Stimulated activated CD8-positive, alpha-beta memory T cell treated with anti-CD3 and anti-CD28 coated beads, Interleukin-7, amount 100 ng/mL, for 4 hours (primary cell): Measurements from ENCODE around the gene DCLK1.

Source experiments
- DNase-seq, 2 donors: peaks; one replicate each; pipeline ENCODE4 v3.0.0-alpha.2; 2020; ENCODE audit warnings: low read depth in 2 of 2

DCLK1 gene

DNA sequence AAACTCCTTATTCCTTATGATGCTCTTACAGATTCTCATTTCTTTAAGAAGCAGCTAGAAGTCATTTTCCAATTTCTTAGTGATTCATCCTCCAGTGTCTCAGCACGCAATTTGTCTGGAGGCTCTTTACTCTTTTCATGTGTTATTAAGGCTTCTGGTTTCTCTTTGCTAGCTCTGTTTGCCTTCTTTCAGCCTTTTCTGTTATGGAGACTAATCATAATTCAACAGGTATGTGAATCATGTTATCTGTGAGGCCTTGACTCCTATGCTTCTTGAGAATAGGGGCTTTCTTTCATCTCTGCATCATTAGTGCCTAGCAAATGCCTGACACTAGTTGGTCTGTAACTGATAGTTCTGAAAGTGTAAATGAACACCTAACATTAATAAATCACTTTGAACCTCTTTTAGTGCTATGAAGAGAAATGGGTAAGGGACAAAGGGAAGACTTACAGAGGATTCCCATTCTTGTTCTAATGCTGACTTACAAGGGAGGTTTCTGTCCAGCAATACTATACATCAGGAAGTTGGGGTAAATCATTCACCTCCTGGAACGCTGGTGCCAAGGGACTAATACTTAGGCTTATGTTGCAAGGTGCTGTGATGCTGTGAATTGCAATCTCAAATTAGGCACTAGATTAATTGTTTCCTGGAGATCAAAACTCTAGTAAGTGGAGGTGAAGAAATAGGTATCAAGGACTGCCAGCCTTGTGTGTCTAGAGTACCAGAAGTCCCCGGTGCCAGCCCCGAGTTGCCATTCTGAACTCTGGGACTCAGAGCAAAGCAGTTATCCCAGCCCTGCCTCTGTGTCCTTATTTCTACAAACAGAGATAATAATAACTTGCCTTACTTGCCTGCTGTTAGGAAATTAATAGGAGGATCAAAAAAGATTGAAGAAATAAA is 265.6 kb downstream of the DCLK1 start:
- no peak for DNase-seq

DNA sequence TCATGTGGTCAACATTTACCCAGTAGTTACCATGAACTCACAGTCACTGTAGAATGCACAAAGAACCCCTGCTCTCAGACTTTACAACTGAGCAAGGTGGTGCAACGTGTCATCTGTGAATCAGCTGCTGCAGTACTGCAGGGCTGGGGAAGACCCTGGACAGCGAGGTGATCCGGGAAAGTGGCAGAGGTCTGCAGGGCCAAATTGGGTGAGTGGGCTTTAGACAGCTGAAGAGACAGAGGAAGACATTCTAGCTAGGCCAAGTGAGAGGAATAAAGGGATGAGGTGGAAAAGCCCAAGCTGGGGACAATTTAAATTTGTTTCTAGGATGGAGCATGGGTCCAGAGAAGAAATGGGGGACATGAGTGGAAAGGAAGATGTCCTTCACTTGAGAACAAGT is 270.5 kb downstream of the DCLK1 start:
- no peak for DNase-seq

DNA sequence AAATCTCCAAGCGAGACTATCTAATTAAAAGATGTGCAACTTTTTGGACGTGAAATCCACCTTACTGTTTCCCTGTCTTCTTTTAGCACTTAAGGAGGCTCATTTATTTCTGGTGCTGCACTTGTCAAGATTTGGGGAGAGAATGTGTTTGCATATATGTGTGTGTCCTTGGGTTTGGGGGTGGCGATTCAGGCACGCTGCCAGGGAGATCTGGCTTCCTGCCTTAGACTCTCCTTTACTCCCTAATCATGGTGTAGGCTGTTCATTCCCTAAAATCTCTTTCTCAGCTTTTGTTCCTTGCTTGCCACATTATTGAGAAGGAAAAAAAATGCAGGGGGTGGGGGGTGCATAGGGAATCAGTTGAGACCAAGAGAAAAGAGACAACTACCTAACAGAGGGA is 271.2 kb downstream of the DCLK1 start:
- no peak for DNase-seq

DNA sequence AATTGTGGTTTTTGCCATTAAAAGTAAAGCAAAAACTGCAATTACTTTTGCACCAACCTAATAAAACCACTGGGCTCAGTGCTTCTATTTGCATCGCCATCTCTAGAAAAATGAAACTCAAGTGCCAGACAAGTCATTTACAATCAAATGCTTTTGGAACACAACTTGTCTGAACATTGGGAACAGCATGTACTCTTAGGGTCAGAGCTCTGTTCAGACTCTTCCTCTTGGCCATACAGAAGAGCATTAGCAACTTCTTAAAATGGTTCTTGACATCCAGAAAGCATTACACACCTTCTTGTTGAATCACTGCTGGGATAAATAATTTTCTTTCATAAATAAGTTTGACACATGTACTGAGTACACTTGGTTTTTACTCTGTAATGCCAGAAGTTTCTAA is 272.5 kb downstream of the DCLK1 start:
- DNase-seq: no peak

DNA sequence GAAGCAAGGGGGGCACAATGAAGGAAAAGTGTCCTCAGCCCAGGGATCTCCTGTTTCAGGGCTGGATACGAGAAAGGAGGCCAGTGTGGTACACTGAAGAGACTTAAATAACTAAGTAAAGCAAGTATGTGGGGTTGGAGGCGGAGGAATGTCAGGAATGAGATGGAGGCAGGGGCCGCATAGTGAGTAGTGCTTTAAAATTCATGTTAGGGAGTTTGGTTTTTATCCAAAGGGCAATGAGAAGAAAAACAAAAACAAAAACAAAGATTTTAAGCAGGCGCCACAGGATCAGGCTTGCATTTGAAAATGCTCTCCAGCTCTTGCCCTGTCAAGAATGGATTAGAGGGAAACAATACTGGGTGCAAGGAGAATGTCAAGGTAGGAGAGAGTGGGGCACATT is 273.4 kb downstream of the DCLK1 start:
- no peak for DNase-seq

DNA sequence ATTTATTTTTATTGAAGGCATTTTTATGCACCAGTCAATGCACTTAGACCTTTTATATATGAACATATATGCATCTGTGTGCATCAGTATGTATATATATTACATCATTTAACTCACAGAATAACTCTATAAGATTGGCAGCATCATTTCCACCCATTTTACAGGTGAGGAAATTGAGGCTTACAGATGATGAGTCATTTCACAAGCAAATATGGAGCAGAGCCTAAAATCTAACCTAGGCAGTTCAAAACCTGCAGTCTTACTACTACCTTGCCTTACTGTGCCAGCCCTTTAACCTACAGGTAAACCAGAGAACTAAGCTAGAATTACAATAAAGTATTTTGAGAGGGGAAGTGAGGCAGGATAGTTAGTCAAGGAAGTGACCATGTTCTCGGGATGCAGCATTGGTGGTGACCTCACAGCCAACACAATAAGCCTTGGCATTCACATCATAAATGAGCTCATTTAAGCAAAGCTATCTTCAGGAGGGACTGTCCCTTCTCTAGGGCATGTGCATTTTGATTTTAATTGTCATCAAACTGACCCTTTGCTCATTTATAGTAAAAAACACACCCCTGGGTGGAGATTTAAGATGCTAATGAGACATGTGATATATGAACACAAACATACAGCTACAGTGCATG is 274.3 kb downstream of the DCLK1 start:
- no peak for DNase-seq

DNA sequence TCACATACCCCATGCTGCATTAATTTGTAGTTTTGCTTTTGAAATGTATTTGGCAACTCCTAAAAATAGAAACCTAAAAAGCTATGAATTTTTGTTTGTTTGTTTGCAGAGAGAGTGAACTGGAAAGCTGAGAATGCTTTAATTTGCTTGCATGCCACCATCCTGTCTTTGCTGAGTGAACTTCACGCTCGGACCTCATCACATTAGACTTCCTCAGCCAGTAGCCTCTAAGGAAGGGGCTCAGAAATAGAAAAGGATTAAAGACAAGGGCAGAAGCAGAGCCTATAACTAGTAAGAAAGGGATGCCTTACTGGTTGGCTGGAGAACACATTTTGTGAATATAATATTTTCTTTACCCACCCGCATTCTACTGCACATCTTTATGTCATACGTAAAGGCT is 275.1 kb downstream of the DCLK1 start:
- DNase-seq: no peak

DNA sequence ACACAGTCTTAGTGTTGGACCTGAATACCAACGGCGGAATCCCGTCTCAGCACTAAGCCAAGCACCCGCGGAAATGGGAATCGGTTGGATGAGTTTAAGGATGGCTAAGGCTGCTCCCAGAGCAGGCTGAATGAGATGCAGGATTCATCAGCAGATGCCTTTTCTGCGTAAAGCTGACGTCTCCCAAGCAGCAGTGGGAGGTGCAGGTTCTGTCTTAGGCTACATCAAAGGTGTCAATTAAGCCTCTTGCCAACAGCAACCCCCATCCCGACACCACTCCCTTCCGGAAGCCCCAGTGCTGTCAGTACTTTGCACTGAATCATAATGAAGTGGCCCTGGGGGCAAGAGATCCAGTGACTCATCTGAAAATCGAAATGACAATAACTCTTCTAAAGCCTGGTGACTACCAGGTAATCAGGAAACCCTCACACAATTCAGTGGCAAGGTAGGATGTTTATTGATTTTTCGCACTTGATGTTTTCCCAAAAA is 275.6 kb downstream of the DCLK1 start:
- DNase-seq: no peak

DNA sequence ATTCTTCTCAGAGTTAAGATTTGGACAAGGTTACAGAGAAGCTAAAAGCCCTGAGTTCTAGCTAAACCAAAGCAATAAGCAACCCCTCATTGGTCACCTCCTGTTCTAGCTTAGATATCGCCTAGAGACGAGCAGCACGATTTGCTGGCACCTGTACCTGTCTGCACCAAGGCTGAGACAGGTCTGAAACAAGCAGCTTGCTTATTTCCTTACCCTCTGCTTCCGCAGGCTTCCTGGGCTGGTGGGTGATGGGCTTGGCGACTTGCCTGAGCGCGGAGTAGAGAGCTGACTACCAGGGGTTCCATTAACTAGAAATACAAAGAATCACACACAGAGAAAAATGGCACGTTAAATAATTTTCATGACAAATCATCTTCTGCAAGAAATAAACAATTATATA is 276.9 kb downstream of the DCLK1 start:
- DNase-seq: no peak

DNA sequence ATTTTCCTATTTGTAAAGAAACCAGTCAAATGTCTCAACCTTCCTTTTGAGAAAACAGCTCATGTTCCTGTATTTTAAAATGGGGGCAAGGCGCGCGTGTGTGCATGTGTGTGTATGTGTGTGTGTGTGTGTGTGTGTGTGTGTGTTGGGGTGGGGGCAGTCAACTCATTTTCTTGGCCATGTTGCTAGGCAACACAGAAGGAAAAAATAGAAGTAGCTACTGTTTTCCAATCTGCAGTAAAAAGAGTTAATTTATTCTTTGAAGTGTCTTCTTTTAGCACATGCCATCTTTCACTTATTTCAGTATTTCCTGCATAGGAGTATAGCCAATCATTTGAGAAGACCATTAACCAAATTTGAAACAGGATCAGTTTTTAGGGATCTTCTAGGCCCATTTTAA is 279.3 kb downstream of the DCLK1 start:
- DNase-seq: no peak

DNA sequence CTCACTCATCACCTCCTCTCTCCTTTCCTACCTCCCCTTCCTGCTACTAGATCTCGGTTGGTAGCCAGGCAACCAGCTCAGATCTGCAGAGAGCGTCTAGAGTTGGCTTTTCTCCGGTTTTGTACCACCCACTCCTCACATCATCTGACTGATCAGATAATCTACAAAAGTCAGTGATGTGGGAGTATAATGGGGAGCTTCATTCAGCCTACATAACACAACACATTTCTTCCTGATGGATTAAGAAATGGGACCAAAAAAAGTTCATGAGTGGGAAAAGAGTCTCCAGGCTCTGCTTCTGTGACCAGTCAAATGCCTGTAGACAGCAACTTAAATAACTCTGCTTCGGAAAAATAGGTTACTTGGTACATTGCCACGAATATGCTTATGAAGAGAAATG is 279.8 kb downstream of the DCLK1 start:
- no peak for DNase-seq

DNA sequence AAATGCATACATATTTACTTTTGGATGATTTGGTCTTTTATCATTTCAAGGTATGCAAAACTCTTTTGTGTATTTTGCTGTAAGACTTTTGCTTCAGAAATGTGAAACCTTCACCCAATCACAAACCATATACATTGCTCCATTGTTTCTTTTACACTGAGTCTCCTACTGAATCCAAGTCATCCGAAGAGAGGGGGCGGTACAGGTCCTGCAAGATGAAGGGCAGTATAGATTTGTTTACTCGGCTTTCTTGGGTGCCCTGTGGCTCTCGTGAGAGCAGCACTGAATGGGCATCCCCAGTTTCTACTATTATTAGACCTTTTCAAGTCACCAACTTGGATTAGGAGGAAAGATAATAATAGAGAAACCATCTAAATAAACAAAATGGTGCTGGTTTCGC is 280.6 kb downstream of the DCLK1 start:
- no peak for DNase-seq

DNA sequence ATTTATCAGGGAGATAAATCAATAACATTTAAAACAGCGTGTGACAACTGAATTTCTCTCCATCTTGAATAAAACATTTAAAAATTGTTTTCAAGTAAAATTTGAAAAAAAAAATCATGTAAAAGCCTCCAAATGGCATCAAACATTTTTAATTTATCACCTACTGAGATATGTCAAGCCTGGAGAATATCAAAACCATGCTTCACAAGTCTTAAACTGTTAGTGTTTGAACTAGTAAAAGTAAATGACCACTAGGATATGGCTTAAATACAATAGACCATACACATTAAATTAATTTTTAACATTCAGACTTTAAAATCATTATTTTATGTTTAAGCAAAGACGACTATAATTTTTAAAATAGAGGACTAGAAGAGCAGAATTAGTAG is 281.9 kb downstream of the DCLK1 start:
- no peak for DNase-seq

DNA sequence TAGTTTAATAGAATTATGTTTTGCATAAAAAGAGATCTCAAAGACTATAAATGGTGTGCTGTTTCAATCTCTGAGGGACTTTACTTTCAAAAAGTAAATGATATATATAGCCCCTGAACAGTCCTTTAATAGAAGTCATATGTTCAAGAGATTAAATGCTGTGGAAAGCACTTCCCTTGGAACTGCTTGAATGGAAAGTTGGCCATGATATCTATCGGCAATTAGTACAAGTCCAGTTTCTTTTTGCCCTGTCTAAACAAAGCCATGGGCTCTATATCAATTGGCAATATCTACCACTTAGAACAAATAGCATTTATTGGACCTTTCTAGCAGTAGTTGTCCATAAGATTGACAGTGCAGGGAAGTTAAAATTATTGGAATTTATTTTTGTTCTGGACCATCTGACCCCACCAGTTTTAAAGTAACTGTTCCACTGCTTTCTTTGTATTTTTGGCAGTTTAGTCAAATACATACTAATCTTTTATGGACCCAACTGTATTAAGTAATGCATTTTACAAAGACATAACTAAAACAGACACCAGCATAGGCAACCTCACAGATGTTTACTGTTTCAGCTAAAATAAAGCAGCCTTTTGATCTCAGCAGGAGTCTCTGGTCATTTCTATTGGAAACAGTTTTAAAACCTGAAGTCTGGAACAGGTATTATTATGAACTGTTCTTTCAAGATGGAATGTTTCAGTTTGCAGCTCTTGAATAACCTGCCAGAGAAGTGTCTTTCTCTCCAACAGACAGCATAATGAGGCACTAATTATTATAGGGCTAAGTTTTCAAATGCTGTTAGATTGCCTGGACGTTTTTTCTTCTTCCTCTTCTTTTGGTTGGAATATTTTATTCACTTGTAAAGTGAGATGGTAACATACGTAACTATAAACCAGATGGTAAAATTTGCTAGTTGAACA is 282.6 kb downstream of the DCLK1 start:
- DNase-seq: no peak

DNA sequence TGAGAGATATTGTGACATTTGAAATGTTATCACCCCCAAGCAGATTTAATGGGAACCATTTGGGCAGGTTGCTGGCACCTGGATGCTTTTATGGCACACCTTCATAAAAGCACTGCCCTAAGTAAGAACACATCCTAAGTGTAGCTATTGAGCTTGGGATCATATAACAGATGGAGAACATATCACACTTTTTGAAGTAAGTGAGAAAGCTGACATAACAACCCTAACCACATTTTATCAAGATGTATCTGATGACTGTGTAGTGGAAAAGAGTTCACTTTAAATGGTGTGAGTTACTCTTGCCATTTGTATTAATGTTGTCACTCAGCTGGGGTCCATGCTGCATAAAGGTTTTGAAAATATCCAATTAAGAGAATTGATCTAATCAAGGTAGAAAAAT is 287.9 kb downstream of the DCLK1 start:
- DNase-seq: no peak

DNA sequence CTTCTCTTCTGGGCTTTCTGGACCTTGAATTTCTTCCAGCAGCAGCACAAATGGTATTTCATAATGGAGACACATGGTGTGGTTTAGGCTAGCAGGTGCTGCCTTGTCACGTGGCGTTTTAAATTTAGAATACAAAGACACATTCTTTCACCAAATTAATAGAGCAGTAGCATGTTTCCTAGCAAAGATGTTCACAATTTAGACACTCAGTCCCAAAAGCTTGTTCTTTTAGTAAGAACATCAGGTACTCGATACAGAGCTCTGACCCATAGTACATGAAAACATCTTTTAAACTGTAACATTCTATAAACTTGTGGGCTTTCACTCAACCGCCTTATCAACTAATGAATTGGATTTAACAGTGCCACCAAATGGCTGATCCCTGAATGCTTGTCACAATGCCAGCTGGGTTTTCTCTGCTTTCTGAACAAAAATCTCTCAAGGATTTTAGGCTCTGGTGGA is 290.1 kb downstream of the DCLK1 start:
- no peak for DNase-seq

DNA sequence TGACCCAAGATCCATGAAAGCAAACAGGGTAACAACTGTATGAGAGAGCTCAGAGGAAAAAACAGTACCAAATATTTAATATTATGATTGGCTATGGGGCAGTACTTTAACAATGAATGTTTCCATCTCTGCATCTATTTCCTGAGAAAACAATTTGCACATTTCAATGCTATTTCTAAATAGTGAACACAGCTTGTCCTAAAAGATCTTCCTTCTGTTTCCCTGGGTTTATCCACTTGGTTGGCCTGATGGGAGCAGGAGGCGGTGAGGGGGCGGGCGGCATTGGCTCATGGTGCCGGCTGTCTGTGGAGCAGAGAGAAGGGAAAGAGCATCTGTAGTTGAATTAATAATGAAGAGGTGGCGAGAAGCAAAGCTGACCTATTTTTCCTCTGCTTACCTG is 291.4 kb downstream of the DCLK1 start:
- DNase-seq: no peak

DNA sequence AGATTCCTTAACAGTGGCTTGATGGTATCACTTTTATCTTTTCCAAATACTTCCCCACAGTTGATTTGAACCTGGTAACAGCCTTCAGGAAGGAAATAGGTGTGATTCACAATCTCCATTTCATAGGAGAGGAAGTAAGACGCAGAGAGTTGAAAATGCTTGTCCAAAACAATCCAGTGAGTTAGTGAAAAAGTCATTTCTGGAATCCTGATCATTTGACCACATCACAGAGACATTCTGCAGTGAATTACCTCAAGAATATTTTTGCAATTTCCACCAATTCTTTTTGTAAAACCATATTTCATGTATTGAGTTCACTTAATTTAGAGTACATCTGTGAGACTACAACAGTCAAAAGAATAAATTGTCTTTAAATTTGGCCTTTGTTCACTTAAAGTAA is 292.8 kb downstream of the DCLK1 start:
- DNase-seq: no peak

DNA sequence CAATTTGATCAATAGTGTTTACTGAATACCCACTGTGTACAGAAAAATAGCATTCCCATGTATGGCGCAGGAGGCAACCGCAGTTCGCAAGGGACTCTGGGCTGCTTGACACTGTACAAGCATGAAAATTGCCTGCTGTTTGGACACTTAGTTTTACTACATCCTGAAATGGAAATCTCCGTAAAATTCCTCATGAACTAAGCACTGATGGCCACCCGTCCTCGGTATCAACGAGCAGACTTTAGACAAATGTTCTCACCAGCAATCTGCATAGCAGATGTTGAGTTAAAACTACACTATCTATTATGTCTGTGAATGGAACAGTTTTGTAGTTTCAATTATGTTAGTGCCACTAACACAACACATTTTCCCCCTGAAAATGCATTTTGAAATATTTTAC is 294.7 kb downstream of the DCLK1 start:
- DNase-seq: no peak

DNA sequence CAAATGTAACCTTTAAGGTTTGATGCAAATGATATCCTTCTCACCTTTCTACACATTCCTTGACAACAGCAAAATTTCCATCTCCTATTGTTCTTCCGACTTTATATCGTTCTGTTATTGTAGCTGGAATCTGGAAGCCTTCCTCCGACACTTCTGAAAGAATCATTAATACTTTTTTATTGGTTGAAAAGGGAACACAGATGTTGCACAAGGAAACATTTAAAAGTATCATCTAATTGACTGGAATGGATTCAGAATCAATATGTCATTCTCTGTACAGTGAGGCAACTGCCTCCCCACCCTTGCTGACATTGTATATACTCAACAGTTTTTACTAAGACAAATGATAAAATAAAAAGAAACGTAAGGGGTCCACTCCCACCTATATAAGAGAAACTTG is 295.2 kb downstream of the DCLK1 start:
- no peak for DNase-seq

DNA sequence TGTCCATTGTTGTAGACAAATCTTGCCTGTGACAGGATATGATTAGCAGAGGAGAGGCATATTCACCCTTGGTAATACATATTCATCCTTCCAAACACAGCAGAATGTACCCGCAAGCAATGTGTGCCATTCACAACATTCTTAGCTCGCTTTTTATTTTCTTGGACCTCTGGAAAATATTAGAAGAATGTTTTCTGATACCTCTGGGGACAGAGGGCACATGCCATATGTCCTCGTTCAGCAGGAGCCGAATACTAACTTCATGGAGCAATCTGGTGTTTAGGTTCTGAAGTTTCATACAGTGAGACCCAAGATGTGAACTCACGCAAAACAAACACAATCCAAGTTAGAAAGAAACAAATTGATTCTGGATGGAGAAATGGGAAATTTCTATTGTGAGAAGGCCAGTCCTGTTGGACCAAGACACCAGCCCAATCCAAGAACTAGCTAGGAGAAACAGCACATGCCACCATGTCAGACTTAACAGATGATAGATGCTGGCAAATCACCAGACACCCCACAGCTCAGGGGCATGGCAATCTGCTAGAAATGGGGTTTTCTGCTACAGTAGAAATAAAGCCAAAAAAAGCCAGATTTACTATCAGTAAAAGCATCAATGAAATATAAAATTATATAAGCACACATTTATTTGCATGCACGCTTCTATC is 297.4 kb downstream of the DCLK1 start:
- DNase-seq: no peak

DNA sequence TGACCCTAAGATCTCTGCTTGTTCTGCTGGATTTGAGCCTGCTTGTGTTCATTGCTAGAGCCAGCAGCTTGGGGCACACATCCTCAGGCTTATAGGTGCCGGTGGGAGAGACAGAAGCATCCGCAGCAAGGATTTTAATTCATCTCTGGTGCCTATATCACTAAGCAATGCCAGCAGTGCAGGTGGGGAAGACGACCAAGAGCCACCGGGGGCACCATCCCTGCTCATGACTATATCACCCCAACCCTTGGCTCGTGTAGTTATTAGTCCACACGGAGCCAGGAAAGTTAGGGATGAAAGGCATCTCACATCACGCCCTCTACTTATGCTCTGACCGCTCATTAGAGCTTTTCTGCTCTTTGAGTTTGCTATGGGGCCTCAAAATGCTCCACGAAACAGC is 298.2 kb downstream of the DCLK1 start:
- no peak for DNase-seq
